ENCODE measurements around the gene SHISA9.

- TF ChIP-seq, protein P1, sequence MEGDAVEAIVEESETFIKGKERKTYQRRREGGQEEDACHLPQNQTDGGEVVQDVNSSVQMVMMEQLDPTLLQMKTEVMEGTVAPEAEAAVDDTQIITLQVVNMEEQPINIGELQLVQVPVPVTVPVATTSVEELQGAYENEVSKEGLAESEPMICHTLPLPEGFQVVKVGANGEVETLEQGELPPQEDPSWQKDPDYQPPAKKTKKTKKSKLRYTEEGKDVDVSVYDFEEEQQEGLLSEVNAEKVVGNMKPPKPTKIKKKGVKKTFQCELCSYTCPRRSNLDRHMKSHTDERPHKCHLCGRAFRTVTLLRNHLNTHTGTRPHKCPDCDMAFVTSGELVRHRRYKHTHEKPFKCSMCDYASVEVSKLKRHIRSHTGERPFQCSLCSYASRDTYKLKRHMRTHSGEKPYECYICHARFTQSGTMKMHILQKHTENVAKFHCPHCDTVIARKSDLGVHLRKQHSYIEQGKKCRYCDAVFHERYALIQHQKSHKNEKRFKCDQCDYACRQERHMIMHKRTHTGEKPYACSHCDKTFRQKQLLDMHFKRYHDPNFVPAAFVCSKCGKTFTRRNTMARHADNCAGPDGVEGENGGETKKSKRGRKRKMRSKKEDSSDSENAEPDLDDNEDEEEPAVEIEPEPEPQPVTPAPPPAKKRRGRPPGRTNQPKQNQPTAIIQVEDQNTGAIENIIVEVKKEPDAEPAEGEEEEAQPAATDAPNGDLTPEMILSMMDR (IDR thresholded peaks at IDR 0.05) = no peak
- TF ChIP-seq POLR2A (IDR thresholded peaks at IDR 0.05) (no peak), EP300 (IDR thresholded peaks at IDR 0.05) (no peak)
Measured at GRCh38 chr16:13158427-13158826, 257.0 kb downstream of the SHISA9 start.
